IMR-90 (cell line): ENCODE results near the gene KLHL29. TPM values are rescaled to one million over a fixed set of nuclear protein-coding genes. Genes with fewer than 3 reads are reported as not detected.

Source experiments
- ATAC-seq: fragments of 200-7000 bp; cut with Tn5 transposase; 2 replicates; pipeline ENCODE4 v1.9.1; 2020; ENCODE audit warnings: low read depth, mild to moderate bottlenecking, moderate library complexity
- BruUV-seq: library from RNA; stranded (reverse); fragments of 400-500 nt; replicated peaks from 2 replicates; lab custom pipeline; 2021; lab: Mats Ljungman, UMichigan
- CTCF ChIA-PET: fragments of 300-600 bp; formaldehyde crosslinking; extraction: SDS; loops from one replicate; lab custom pipeline; 2021; ENCODE audit warnings: antibody characterized with exemption; lab: Yijun Ruan, JAX
- POLR2A ChIA-PET: fragments of 300-600 bp; sonication (Branson Sonifier 250); formaldehyde crosslinking; loops from one replicate; lab custom pipeline; 2022; ENCODE audit warnings: antibody characterized with exemption; ENCODE audit not compliant: unreplicated experiment; lab: Charles Lee
- DNase-seq: peaks from one replicate; pipeline ENCODE4 v3.0.0; 2013
- H2AFZ ChIP-seq: replicated peaks from 2 replicates; pipeline ENCODE3; 2013; ENCODE audit warnings: low read length, mild to moderate bottlenecking; ENCODE audit not compliant: poor library complexity
- H2AK5ac ChIP-seq: 2 replicates; pipeline ENCODE4 v1.6.1; 2013; ENCODE audit warnings: low read depth, low read length, inconsistent platforms
- H2AK9ac ChIP-seq: replicated peaks from 2 replicates; pipeline ENCODE3; 2013; ENCODE audit warnings: mild to moderate bottlenecking, low read depth, low read length, moderate library complexity; ENCODE audit not compliant: poor library complexity
- H2BK120ac ChIP-seq: 2 replicates; pipeline ENCODE4 v1.6.1; 2013; ENCODE audit warnings: low read depth, low read length, inconsistent platforms
- H2BK15ac ChIP-seq: 3 replicates; pipeline ENCODE4 v1.6.1; 2013; ENCODE audit warnings: low read depth, low read length, inconsistent platforms
- H2BK20ac ChIP-seq: 2 replicates; pipeline ENCODE4 v1.6.1; 2013; ENCODE audit warnings: low read depth, mild to moderate bottlenecking, inconsistent platforms, low read length, moderate library complexity
- H2BK5ac ChIP-seq: 2 replicates; pipeline ENCODE4 v1.6.1; 2013; ENCODE audit warnings: mild to moderate bottlenecking, low read depth, low read length, inconsistent platforms; ENCODE audit not compliant: poor library complexity, severe bottlenecking
- H3K14ac ChIP-seq: replicated peaks from 2 replicates; pipeline ENCODE4 v1.6.1; 2013; ENCODE audit warnings: low read depth, low read length, inconsistent platforms
- H3K18ac ChIP-seq: 2 replicates; pipeline ENCODE4 v1.6.1; 2013; ENCODE audit warnings: low read depth, low read length, control low read depth
- H3K23ac ChIP-seq: 2 replicates; pipeline ENCODE4 v1.6.1; 2013; ENCODE audit warnings: low read depth, low read length, inconsistent platforms
- H3K27ac ChIP-seq: 2 replicates; pipeline ENCODE4 v1.5.1; 2013; ENCODE audit warnings: mild to moderate bottlenecking, control low read depth, low read length; ENCODE audit not compliant: insufficient read depth
- H3K27me3 ChIP-seq: 2 replicates; pipeline ENCODE4 v1.6.1; 2013; ENCODE audit warnings: low read length; ENCODE audit not compliant: control insufficient read depth, insufficient read depth
- H3K36me3 ChIP-seq: 2 replicates; pipeline ENCODE4 v1.6.1; 2013; ENCODE audit warnings: low read length, mixed read lengths; ENCODE audit not compliant: control insufficient read depth, insufficient read depth
- H3K4ac ChIP-seq: 2 replicates; pipeline ENCODE4 v1.6.1; 2013; ENCODE audit warnings: low read depth, low read length, inconsistent platforms
- H3K4me1 ChIP-seq: 2 replicates; pipeline ENCODE4 v1.6.1; 2013; ENCODE audit warnings: low read length, mixed read lengths; ENCODE audit not compliant: control insufficient read depth, insufficient read depth
- H3K4me2 ChIP-seq: 2 replicates; pipeline ENCODE4 v1.6.1; 2013; ENCODE audit warnings: low read depth, mild to moderate bottlenecking, control low read depth, low read length, moderate library complexity
- H3K4me3 ChIP-seq: 2 replicates; pipeline ENCODE4 v1.5.1; 2013; ENCODE audit warnings: low read depth, mild to moderate bottlenecking, control low read depth, low read length, moderate library complexity; ENCODE audit not compliant: insufficient read depth
- H3K56ac ChIP-seq: 2 replicates; pipeline ENCODE4 v1.6.1; 2013; ENCODE audit warnings: low read length, inconsistent platforms; ENCODE audit not compliant: insufficient read depth; ENCODE audit errors: extremely low read depth
- H3K79me1 ChIP-seq, 2 experiments: 2 replicates each; pipeline ENCODE4 v1.6.1; 2013; ENCODE audit warnings: low read length in 2 of 2, inconsistent platforms in 1 of 2, low read depth in 1 of 2
- H3K9ac ChIP-seq: 2 replicates; pipeline ENCODE4 v1.6.1; 2013; ENCODE audit warnings: low read depth, low read length, control low read depth
- H3K9me1 ChIP-seq: 2 replicates; pipeline ENCODE4 v1.6.1; 2013; ENCODE audit warnings: low read length, inconsistent platforms; ENCODE audit not compliant: insufficient read depth
- H3K9me3 ChIP-seq: 2 replicates; pipeline ENCODE4 v1.6.1; 2013; ENCODE audit warnings: low read length; ENCODE audit not compliant: control insufficient read depth, insufficient read depth
- H4K20me1 ChIP-seq: 2 replicates; pipeline ENCODE4 v1.6.1; 2013; ENCODE audit warnings: low read length, inconsistent platforms; ENCODE audit not compliant: insufficient read depth
- H4K5ac ChIP-seq: 2 replicates; pipeline ENCODE4 v1.6.1; 2013; ENCODE audit warnings: mild to moderate bottlenecking, low read depth, low read length, control low read depth
- H4K8ac ChIP-seq, 2 experiments: 2 replicates each; pipeline ENCODE4 v1.6.1; 2013; ENCODE audit warnings: low read depth in 2 of 2, low read length in 2 of 2, control low read depth in 1 of 2, inconsistent platforms in 1 of 2
- H4K91ac ChIP-seq: 2 replicates; pipeline ENCODE4 v1.6.1; 2013; ENCODE audit warnings: low read depth, low read length, inconsistent platforms; ENCODE audit not compliant: insufficient read depth
- BHLHE40 ChIP-seq: fragments of 150-350 bp; IDR thresholded peaks from 2 replicates; pipeline ENCODE4 v1.6.1; 2016; ENCODE audit warnings: mild to moderate bottlenecking, low read depth, low read length
- CEBPB ChIP-seq: IDR thresholded peaks from 2 replicates; pipeline ENCODE4 v1.6.1; 2012; ENCODE audit warnings: low read depth, low read length, improper control_type of control experiment
- CHD1 ChIP-seq: IDR thresholded peaks from 2 replicates; pipeline ENCODE4 v1.6.1; 2012; ENCODE audit warnings: low read depth, low read length, improper control_type of control experiment
- CTCF ChIP-seq: conservative IDR thresholded peaks from 2 replicates; pipeline ENCODE4 v1.5.1; 2012; ENCODE audit warnings: mild to moderate bottlenecking, low read depth, low read length, improper control_type of control experiment
- MAZ ChIP-seq: IDR thresholded peaks from 2 replicates; pipeline ENCODE4 v1.6.1; 2012; ENCODE audit warnings: low read depth, mild to moderate bottlenecking, low read length, improper control_type of control experiment, moderate library complexity, borderline replicate concordance
- MXI1 ChIP-seq: IDR thresholded peaks from 2 replicates; pipeline ENCODE4 v1.6.1; 2012; ENCODE audit warnings: low read depth, mild to moderate bottlenecking, low read length, moderate library complexity, borderline replicate concordance
- NFE2L2 ChIP-seq: fragments of 150-350 bp; IDR thresholded peaks from 2 replicates; pipeline ENCODE4 v1.6.1; 2016; ENCODE audit warnings: low read depth, mild to moderate bottlenecking, low read length
- RCOR1 ChIP-seq: IDR thresholded peaks from 2 replicates; pipeline ENCODE4 v1.6.1; 2012; ENCODE audit warnings: mild to moderate bottlenecking, low read length, improper control_type of control experiment; ENCODE audit not compliant: insufficient replicate concordance
- RFX5 ChIP-seq: IDR thresholded peaks from 2 replicates; pipeline ENCODE4 v1.8.0; 2012; ENCODE audit warnings: low read depth, mild to moderate bottlenecking, low read length, moderate library complexity
- SMC3 ChIP-seq: fragments of 150-350 bp; IDR thresholded peaks from 2 replicates; pipeline ENCODE4 v1.6.1; 2016; ENCODE audit warnings: low read depth, mild to moderate bottlenecking, antibody characterized with exemption, low read length, moderate library complexity
- WGBS, 2 experiments: methylation state at CpG; one replicate each; pipeline versions ENCODE4 v1.1.5 to v1.1.7; 2013; ENCODE audit warnings: missing lambda C conversion rate in 2 of 2; ENCODE audit not compliant: insufficient read length in 1 of 2; ENCODE audit errors: extremely low coverage in 2 of 2; 5-methylcytosine and 5-hydroxymethylcytosine counted together
- dilution Hi-C: fragments of 300-500 bp; cut with HindIII; formaldehyde crosslinking; loops from one replicate; pipeline ENCODE4 v1.14.3; 2018; ENCODE audit warnings: low sequenced_read_pairs; ENCODE audit not compliant: unreplicated experiment
- in situ Hi-C: fragments of 300-500 bp; cut with MboI; formaldehyde crosslinking; loops from 3 replicates; pipeline ENCODE4 v1.14.3; 2019; ENCODE audit warnings: low sequenced_read_pairs, inconsistent platforms, mixed read lengths
- intact Hi-C: fragments of 100-400 bp; cut with micrococcal nuclease; formaldehyde crosslinking; loops from 2 replicates; pipeline ENCODE4 v1.10.0; 2022
- polyA plus RNA-seq, 3 experiments: library from polyadenylated mRNA; depleted of rRNA; stranded (reverse); fragments of >200 nt; gene quantifications; 2 replicates each; pipeline ENCODE4 v1.2.3, GENCODE V29; 2012; ENCODE audit warnings: low replicate concordance in 1 of 3
- total RNA-seq: library from RNA; depleted of rRNA; stranded (reverse); fragments of >200 nt; gene quantifications from 2 replicates; pipeline ENCODE4 v1.2.3, GENCODE V29; 2012

The KLHL29 gene
- total and polyA plus RNA-seq, 2 of the 4 experiments (the other 2 are of a cell fraction), result 2.0 to 8.0 TPM

GRCh38 chr2:23513872-23514793 is 129.2 kb downstream of the KLHL29 start:
- no peak for TF ChIP-seq MAZ
- TF ChIP-seq MXI1, result no peak
- no peak for TF ChIP-seq NFE2L2
- TF ChIP-seq RCOR1, result no peak
- TF ChIP-seq RFX5, result no peak
- no peak for TF ChIP-seq BHLHE40
- TF ChIP-seq CEBPB, result no peak
- TF ChIP-seq CTCF, result no peak
- no peak for TF ChIP-seq CHD1
- TF ChIP-seq SMC3, result no peak
- no peaks in the 10 kb centered on the region for H3K27me3 ChIP-seq
- H3K4ac ChIP-seq, result no peak overlapping the region
- WGBS, 2 experiments, result no CpG with 5 or more reads among the region's 10 CpGs
- peaks cover 4% of the 10 kb centered on the region; the same call in 1 of the 2 replicates for H3K4me1 ChIP-seq
- H3K23ac ChIP-seq, result no peak overlapping the region
- no peak overlapping the region for H2BK5ac ChIP-seq
- no peak overlapping the region for H4K5ac ChIP-seq
- no peak overlapping the region for H4K91ac ChIP-seq
- POLR2A ChIA-PET, result no interaction called here
- intact Hi-C loops, result no loop called here
- no peaks in the 10 kb centered on the region for H3K36me3 ChIP-seq
- no peak overlapping the region for H3K27ac ChIP-seq
- H2AK9ac ChIP-seq, result no peak overlapping the region
- H3K18ac ChIP-seq, result no peak overlapping the region
- H4K20me1 ChIP-seq, result no peaks in the 10 kb centered on the region; the same call in 1 of the 2 replicates
- CTCF ChIA-PET, result no interaction called here
- H2BK120ac ChIP-seq, result no peak overlapping the region
- peaks cover 3% of the 10 kb centered on the region; the same call in 1 of the 2 replicates for H3K9me1 ChIP-seq
- no peak overlapping the region for H2BK20ac ChIP-seq
- no peak for ATAC-seq
- no TSS peak for BruUV-seq
- no peak overlapping the region for H3K14ac ChIP-seq
- H3K4me3 ChIP-seq, result no peak overlapping the region
- H2AK5ac ChIP-seq, result no peak overlapping the region
- H3K4me2 ChIP-seq, result no peak overlapping the region
- no peaks in the 10 kb centered on the region for H3K9me3 ChIP-seq
- H3K9ac ChIP-seq, result no peak overlapping the region
- peaks cover 0 to 3% of the 10 kb centered on the region in 2 experiments; a peak in 1 of 4 replicates for H3K79me1 ChIP-seq
- H2AFZ ChIP-seq, result no peak overlapping the region
- H4K8ac ChIP-seq, result no peak overlapping the region
- dilution Hi-C loops, result no loop called here
- no peak overlapping the region for H3K56ac ChIP-seq
- H2BK15ac ChIP-seq, result no peak overlapping the region
- in situ Hi-C loops, result no loop called here
- no peak for DNase-seq
